SU-DHL-6 (cell line): ENCODE measurements around the gene NRTN.

ENCODE experiments used
- H2AFZ ChIP-seq: fragments of 200-600 bp; sonication (generic); 2 replicates; pipeline ENCODE4 v1.6.1; 2014; ENCODE audit warnings: low read depth, mild to moderate bottlenecking, moderate library complexity, mixed read lengths, antibody characterized with exemption, low read length; ENCODE audit not compliant: severe bottlenecking
- H3F3A ChIP-seq: fragments of 200-600 bp; shearing (Covaris generic); 2 replicates; pipeline ENCODE4 v1.6.0; 2016; ENCODE audit warnings: antibody characterized with exemption, mild to moderate bottlenecking; ENCODE audit not compliant: insufficient read depth
- H3K27ac ChIP-seq: fragments of 200-600 bp; sonication (generic); 2 replicates; pipeline ENCODE4 v1.5.1; 2016; ENCODE audit warnings: low read depth, mild to moderate bottlenecking, low read length, moderate library complexity, mixed read lengths
- H3K27me3 ChIP-seq: fragments of 200-600 bp; sonication (generic), shearing (Covaris generic); 2 replicates; pipeline ENCODE4 v1.6.0; 2014; ENCODE audit warnings: mild to moderate bottlenecking, low read length
- H3K36me3 ChIP-seq: fragments of 200-600 bp; sonication (generic); 2 replicates; pipeline ENCODE4 v1.6.1; 2014; ENCODE audit warnings: mild to moderate bottlenecking, low read length, mixed read lengths
- H3K4me2 ChIP-seq: fragments of 300-600, 200-600 bp; shearing (Covaris generic), sonication (generic); 2 replicates; pipeline ENCODE4 v1.6.0; 2014; ENCODE audit warnings: low read length, low read depth, mild to moderate bottlenecking; ENCODE audit not compliant: poor library complexity, severe bottlenecking
- H3K4me3 ChIP-seq: fragments of 200-600 bp; sonication (generic); 2 replicates; pipeline ENCODE4 v1.5.1; 2014; ENCODE audit warnings: antibody characterized with exemption, low read length, mild to moderate bottlenecking, mixed read lengths; ENCODE audit not compliant: insufficient read depth, poor library complexity, severe bottlenecking
- H3K79me2 ChIP-seq: fragments of 200-600 bp; sonication (generic); 2 replicates; pipeline ENCODE4 v1.6.1; 2014; ENCODE audit warnings: mild to moderate bottlenecking, low read length, moderate library complexity; ENCODE audit not compliant: insufficient read depth
- H3K9ac ChIP-seq: fragments of 200-600 bp; sonication (generic); 2 replicates; pipeline ENCODE4 v1.7.0; 2014; ENCODE audit warnings: mild to moderate bottlenecking, low read length
- H3K9me2 ChIP-seq: fragments of 200-600 bp; sonication (generic); replicated peaks from 2 replicates; pipeline ENCODE4 v1.6.1; 2014; ENCODE audit warnings: low read length; ENCODE audit not compliant: insufficient read depth
- H3K9me3 ChIP-seq: fragments of 200-600 bp; sonication (generic); 2 replicates; pipeline ENCODE4 v1.6.1; 2014; ENCODE audit warnings: low read length, mixed read lengths; ENCODE audit not compliant: insufficient read depth
- H4K20me1 ChIP-seq: fragments of 200-600 bp; sonication (generic); 2 replicates; pipeline ENCODE4 v1.6.1; 2014; ENCODE audit warnings: low read depth, mild to moderate bottlenecking, antibody characterized with exemption, low read length, moderate library complexity, mixed read lengths
- CTCF ChIP-seq: fragments of 200-600 bp; sonication (generic); IDR thresholded peaks from one replicate; pipeline ENCODE4 v1.5.1; 2017; ENCODE audit warnings: antibody characterized with exemption, mild to moderate bottlenecking, low read length, moderate library complexity; ENCODE audit not compliant: insufficient read depth, poor library complexity, severe bottlenecking
- EZH2phosphoT487 ChIP-seq: fragments of 200-600 bp; sonication (generic), shearing (Covaris generic); conservative IDR thresholded peaks from 2 replicates; pipeline ENCODE4 v1.6.1; 2018; ENCODE audit warnings: mild to moderate bottlenecking, antibody characterized with exemption, low read length, moderate library complexity, mixed read lengths

NRTN gene

GRCh38 chr19:5795382-5795919 is 9.4 kb upstream of the NRTN start:
- no peak overlapping the region for H3K4me2 ChIP-seq
- TF ChIP-seq CTCF, result no peak
- no peak overlapping the region for H3K9ac ChIP-seq
- no peaks in the 10 kb centered on the region for H3F3A ChIP-seq
- no peaks in the 10 kb centered on the region for H3K9me2 ChIP-seq
- H3K36me3 ChIP-seq, result no peaks in the 10 kb centered on the region
- no peaks in the 10 kb centered on the region for H3K27me3 ChIP-seq
- H3K27ac ChIP-seq, result no peak overlapping the region
- H4K20me1 ChIP-seq, result no peaks in the 10 kb centered on the region
- H3K9me3 ChIP-seq, result no peaks in the 10 kb centered on the region
- H3K4me3 ChIP-seq, result no peak overlapping the region
- no peaks in the 10 kb centered on the region for H3K79me2 ChIP-seq
- no peak overlapping the region for H2AFZ ChIP-seq

GRCh38 chr19:5798244-5798643 is 6.6 kb upstream of the NRTN start:
- Histone ChIP-seq H3K9ac (no peak overlapping the region), H3K27ac (no peak overlapping the region), H2AFZ (no peak overlapping the region), H3K4me2 (no peak overlapping the region), H4K20me1 (no peaks in the 10 kb centered on the region), H3K4me3 (no peak overlapping the region), H3K9me2 (no peaks in the 10 kb centered on the region), H3K9me3 (no peaks in the 10 kb centered on the region), H3K27me3 (no peaks in the 10 kb centered on the region), H3F3A (no peaks in the 10 kb centered on the region), H3K79me2 (no peaks in the 10 kb centered on the region), H3K36me3 (no peaks in the 10 kb centered on the region)
- TF ChIP-seq EZH2phosphoT487 (no peak), CTCF (no peak)

- Histone ChIP-seq H2AFZ (no peak overlapping the region), H3K36me3 (no peaks in the 10 kb centered on the region), H3K27me3 (no peaks in the 10 kb centered on the region), H3K4me2 (no peak overlapping the region), H3K79me2 (no peaks in the 10 kb centered on the region), H3F3A (no peaks in the 10 kb centered on the region), H4K20me1 (no peaks in the 10 kb centered on the region), H3K9me3 (no peaks in the 10 kb centered on the region), H3K27ac (no peak overlapping the region), H3K9me2 (no peaks in the 10 kb centered on the region), H3K4me3 (no peak overlapping the region), H3K9ac (no peak overlapping the region)
- TF ChIP-seq EZH2phosphoT487 (no peak), CTCF (no peak)
Measured at GRCh38 chr19:5799247-5800241, 5.3 kb upstream of the NRTN start.
